GM18499 (cell line): ENCODE results near the gene CEP63.

ENCODE experiments used
- ATAC-seq: cut with Tn5 transposase; IDR thresholded peaks from one replicate; pipeline ENCODE4 v1.9.1; 2021; ENCODE audit warnings: moderate number of reproducible peaks; ENCODE audit not compliant: insufficient read depth, unreplicated experiment

The CEP63 gene

GRCh38 chr3:134620476-134621115 is 134.7 kb downstream of the CEP63 start:
- no peak for ATAC-seq

DNA sequence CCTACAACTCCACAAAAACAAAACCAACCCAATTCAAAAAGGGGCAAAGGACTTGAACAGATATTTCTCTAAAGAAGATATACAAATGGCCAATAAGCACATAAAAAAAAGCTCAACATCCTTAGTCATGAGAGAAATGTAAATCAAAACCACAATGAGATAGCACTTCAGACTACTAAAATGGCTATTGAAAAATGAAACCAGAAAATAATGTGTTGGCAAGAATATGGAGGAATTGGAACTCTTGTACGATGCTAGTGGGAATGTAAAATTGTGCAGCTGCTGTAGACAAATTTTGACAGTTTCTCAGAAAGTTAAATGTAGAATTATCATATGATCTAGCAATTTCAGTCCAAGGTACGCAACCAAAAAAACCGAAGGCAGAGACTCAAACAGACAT is 136.0 kb downstream of the CEP63 start:
- no peak for ATAC-seq

GRCh38 chr3:134622806-134623365 is 137.0 kb downstream of the CEP63 start:
- no peak for ATAC-seq

DNA sequence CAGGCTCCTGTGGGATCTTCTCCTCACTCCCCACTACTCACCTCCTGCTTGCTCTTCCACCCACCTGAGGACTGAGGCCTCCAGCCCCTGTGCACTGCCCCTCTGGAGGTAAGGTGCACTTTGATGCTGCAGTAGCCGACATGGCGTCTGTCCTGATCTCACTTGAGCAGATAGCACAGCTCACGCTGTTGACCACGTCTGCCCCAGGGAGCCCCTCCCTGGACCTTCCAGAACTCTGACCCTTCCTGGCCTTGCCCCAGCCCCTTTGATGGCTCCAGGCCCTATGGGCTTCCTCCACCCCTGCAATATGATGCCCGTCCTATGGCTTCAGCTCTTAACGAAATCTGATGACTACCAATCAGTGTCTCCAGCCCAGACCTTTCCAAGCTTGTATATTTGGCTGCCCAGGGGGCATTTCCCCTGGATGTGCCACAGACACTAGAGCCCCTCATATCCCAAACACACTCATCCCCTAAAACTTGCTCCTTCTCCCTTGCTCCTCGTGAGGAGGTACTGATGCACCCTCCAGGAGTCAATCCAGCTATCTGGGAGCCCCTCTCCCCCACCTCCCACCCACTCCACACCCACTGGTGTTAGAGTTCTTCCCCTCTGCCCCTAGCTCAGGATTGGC is 137.9 kb downstream of the CEP63 start:
- no peak for ATAC-seq
